ENCODE data around the gene MYMX. TPM values are rescaled to one million over a fixed set of nuclear protein-coding genes. Genes with fewer than 3 reads are reported as not detected.
A peak's percentile ranks its signal among the peaks of the same experiment; 100 is the strongest.

The MYMX gene
- total RNA-seq, 2 experiments from 2014 or later: not detected

- Histone ChIP-seq H3K27ac (ENCODE audit: low read depth in 1 of 2, low read length in 2 of 2) (peak overlapping the region; percentile 63 to 76), H3K9me3 (ENCODE audit: control insufficient read depth in 1 of 2, insufficient read depth in 1 of 2, low read length in 2 of 2) (no peaks in the 10 kb centered on the region), H3K27me3 (ENCODE audit: control insufficient read depth in 1 of 2, insufficient read depth in 2 of 2, low read length in 2 of 2) (no peaks in the 10 kb centered on the region), H3K4me3 (ENCODE audit: low read length) (peak overlapping the region; percentile 95), H3K36me3 (ENCODE audit: insufficient read depth, low read length) (peaks cover 73% of the 10 kb centered on the region), H3K4me1 (ENCODE audit: insufficient read depth, low read length) (peaks cover 43% of the 10 kb centered on the region)
- Mint-ChIP-seq H3K27ac (peak overlapping the region; percentile 60), H3K9me3 (no peaks in the 10 kb centered on the region), H3K4me1 (ENCODE audit: low read depth) (peaks cover 58% of the 10 kb centered on the region), H3K36me3 (ENCODE audit: low read depth) (peaks cover 74% of the 10 kb centered on the region), H3K4me3 (peak overlapping the region; percentile 82), H3K27me3 (no peaks in the 10 kb centered on the region)
- ATAC-seq (ENCODE audit: poor library complexity) (no peak), DNase-seq (peak in 3 of 14 experiments; percentile 20 to 57 (median 49))
- POLR2A ChIA-PET: interaction anchor here (0.8 to 4.0 kb wide), 12 partner anchors 9 to 1081 kb away, joined by 3 to 135 read pairs (median 4); partner anchors contain the start of genes AARS2, GTPBP2, HSP90AB1 and SLC29A1
- TF ChIP-seq CTCF (IDR thresholded peaks at IDR 0.05): no peak
- CTCF ChIA-PET: interaction anchor here (0.9 to 2.6 kb wide), 15 partner anchors 9 to 568 kb away, joined by 3 to 12 read pairs (median 3); partner anchors contain the start of genes AARS2, HSP90AB1 and SLC29A1
- intact Hi-C loops (cut with DNase I, micrococcal nuclease): loop anchor here (1.0 to 5.0 kb wide), 4 partner anchors 9 to 129 kb away; partner anchors contain the start of genes SLC29A1 (in 2 of the 2), MRPL14 (in 1 of the 2), NFKBIE (in 1 of the 2) and TMEM63B (in 1 of the 2)
Observed at GRCh38 chr6:44255871-44256774, 39.4 kb downstream of the MYMX start.

DNA sequence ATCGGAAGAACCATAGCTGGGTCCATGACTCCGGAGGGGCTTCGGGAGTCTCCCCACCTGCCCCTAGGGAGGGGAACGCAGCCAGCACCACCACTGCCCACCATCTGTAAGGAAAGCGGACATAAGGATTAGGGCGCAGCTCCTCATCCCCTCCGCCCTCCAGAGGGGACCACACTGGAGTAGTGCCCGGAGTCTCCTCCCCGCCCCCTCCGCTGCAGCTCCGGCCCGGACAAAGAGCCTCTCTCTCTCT is 40.0 kb downstream of the MYMX start:
- peak overlapping the region; percentile 60 for H3K27ac Mint-ChIP-seq
- peaks cover 57% of the 10 kb centered on the region for H3K4me1 Mint-ChIP-seq (ENCODE audit: low read depth)
- no peaks in the 10 kb centered on the region for H3K9me3 ChIP-seq (ENCODE audit: control insufficient read depth in 1 of 2, insufficient read depth in 1 of 2, low read length in 2 of 2)
- peaks cover 73% of the 10 kb centered on the region for H3K36me3 ChIP-seq (ENCODE audit: insufficient read depth, low read length)
- no peaks in the 10 kb centered on the region for H3K27me3 ChIP-seq (ENCODE audit: control insufficient read depth in 1 of 2, insufficient read depth in 2 of 2, low read length in 2 of 2)
- peaks cover 71% of the 10 kb centered on the region for H3K36me3 Mint-ChIP-seq (ENCODE audit: low read depth)
- DNase-seq (no peak), ATAC-seq (ENCODE audit: poor library complexity) (peak; percentile 5)
- peak overlapping the region; percentile 95 for H3K4me3 ChIP-seq (ENCODE audit: low read length)
- H3K27ac ChIP-seq (ENCODE audit: low read depth in 1 of 2, low read length in 2 of 2): peak overlapping the region; percentile 63 to 76
- ChIA-PET POLR2A (interaction anchor here (0.8 to 4.0 kb wide), 11 partner anchors 8 to 1082 kb away, joined by 3 to 135 read pairs (median 3); partner anchors contain the start of genes AARS2, GTPBP2, HSP90AB1 and SLC29A1), CTCF (interaction anchor here (0.8 to 2.6 kb wide), 16 partner anchors 8 to 568 kb away, joined by 3 to 12 read pairs (median 3); partner anchors contain the start of genes AARS2, HSP90AB1 and SLC29A1)
- no peak for TF ChIP-seq CTCF (IDR thresholded peaks at IDR 0.05)
- H3K27me3 Mint-ChIP-seq: no peaks in the 10 kb centered on the region
- intact Hi-C loops (cut with DNase I, micrococcal nuclease): loop anchor here (1.0 to 5.0 kb wide), 5 partner anchors 9 to 129 kb away; partner anchors contain the start of genes SLC29A1 (in 2 of the 2), HSP90AB1 (in 1 of the 2), MRPL14 (in 1 of the 2) and NFKBIE (in 1 of the 2)
- H3K4me1 ChIP-seq (ENCODE audit: insufficient read depth, low read length): peaks cover 48% of the 10 kb centered on the region
- peak overlapping the region; percentile 82 for H3K4me3 Mint-ChIP-seq
- H3K9me3 Mint-ChIP-seq: no peaks in the 10 kb centered on the region

DNA sequence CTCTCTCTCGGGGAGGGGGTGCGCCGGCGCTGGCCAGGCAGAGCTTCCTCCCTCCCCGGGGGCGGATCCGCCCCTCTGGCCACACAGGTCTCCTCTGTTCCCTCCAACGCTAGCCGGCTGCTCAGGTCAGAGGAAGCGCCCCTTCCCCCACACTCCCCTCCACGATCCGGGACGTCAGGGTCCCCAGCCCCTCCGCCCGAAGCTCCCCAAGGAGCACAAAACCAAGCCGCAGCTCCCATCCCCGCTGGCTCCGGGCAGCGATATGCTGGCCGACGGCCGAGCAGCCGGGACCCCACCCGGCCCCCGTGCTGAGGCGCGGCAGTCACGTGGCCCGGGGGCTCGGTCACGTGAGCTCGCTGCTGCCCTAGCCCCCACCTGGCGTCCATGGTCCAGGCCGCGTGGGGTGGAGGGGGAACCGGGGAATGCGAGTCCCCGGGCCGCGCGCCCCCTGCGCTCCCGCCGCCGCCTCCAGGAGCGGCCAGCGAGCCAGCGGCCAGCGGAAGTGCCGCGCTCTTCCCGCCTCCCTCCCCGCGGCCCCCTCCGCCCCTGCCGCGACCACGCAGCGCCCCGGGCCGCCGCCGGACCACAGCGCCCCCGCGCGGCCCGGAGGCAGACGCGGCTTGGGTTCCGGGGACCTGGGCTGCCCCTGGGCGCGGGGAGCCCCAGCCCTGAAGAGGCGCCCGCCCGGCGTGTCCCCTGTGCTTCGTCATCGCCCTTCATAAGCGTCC is 40.5 kb downstream of the MYMX start, which contains the start of gene SLC35B2:
TSS of gene SLC35B2 (minus strand) at position 504 of the 728 bp plus-strand sequence. CDS start at position 386, 118 bp downstream.
- H3K27ac Mint-ChIP-seq: peak within 1 kb of the TSS; percentile 78
- peaks cover 66% of the 10 kb centered on the region for H3K36me3 Mint-ChIP-seq (ENCODE audit: low read depth)
- intact Hi-C loops (cut with DNase I, micrococcal nuclease): loop anchor here (1.0 to 5.0 kb wide), 4 partner anchors 10 to 130 kb away; partner anchors contain the start of genes SLC29A1 (in 2 of the 2), HSP90AB1 (in 1 of the 2), MRPL14 (in 1 of the 2) and TMEM63B (in 1 of the 2)
- peak; percentile 29 for TF ChIP-seq CTCF (IDR thresholded peaks at IDR 0.05)
- peak in 13 of 14 experiments; percentile 33 to 89 (median 56) for DNase-seq
- Histone ChIP-seq H3K9me3 (ENCODE audit: control insufficient read depth in 1 of 2, insufficient read depth in 1 of 2, low read length in 2 of 2) (no peaks in the 10 kb centered on the region), H3K4me1 (ENCODE audit: insufficient read depth, low read length) (peaks cover 52% of the 10 kb centered on the region), H3K36me3 (ENCODE audit: insufficient read depth, low read length) (peaks cover 73% of the 10 kb centered on the region), H3K27me3 (ENCODE audit: control insufficient read depth in 1 of 2, insufficient read depth in 2 of 2, low read length in 2 of 2) (no peaks in the 10 kb centered on the region), H3K4me3 (ENCODE audit: low read length) (peak within 1 kb of the TSS; percentile 95), H3K27ac (ENCODE audit: low read depth in 1 of 2, low read length in 2 of 2) (peak within 1 kb of the TSS; percentile 63 to 76)
- peaks cover 57% of the 10 kb centered on the region for H3K4me1 Mint-ChIP-seq (ENCODE audit: low read depth)
- ChIA-PET CTCF (interaction anchor here (0.8 to 2.6 kb wide), 16 partner anchors 7 to 569 kb away, joined by 3 to 12 read pairs (median 3); partner anchors contain the start of genes AARS2, HSP90AB1 and SLC29A1), POLR2A (interaction anchor here (0.8 to 4.0 kb wide), 10 partner anchors 7 to 1082 kb away, joined by 3 to 135 read pairs (median 4); partner anchors contain the start of genes AARS2, HSP90AB1 and SLC29A1)
- peak within 1 kb of the TSS; percentile 90 for H3K4me3 Mint-ChIP-seq
- H3K27me3 Mint-ChIP-seq: no peaks in the 10 kb centered on the region
- ATAC-seq (ENCODE audit: poor library complexity): peak; percentile 84
- no peaks in the 10 kb centered on the region for H3K9me3 Mint-ChIP-seq

Measured in CD4-positive, alpha-beta T cell (primary cell).